GM18873 (cell line): Measurements from ENCODE around the gene TIMM8B.
"Not testable (repeated sequence)": the region's sequence is repeated elsewhere in the genome, so short reads cannot be mapped to it uniquely, and the experiment has no call there.

ENCODE experiments used
- ATAC-seq: cut with Tn5 transposase; IDR thresholded peaks from one replicate; pipeline ENCODE4 v1.9.1; 2021; ENCODE audit warnings: mild to moderate bottlenecking, moderate library complexity, moderate number of reproducible peaks; ENCODE audit not compliant: unreplicated experiment, low FRiP score

TIMM8B gene

DNA sequence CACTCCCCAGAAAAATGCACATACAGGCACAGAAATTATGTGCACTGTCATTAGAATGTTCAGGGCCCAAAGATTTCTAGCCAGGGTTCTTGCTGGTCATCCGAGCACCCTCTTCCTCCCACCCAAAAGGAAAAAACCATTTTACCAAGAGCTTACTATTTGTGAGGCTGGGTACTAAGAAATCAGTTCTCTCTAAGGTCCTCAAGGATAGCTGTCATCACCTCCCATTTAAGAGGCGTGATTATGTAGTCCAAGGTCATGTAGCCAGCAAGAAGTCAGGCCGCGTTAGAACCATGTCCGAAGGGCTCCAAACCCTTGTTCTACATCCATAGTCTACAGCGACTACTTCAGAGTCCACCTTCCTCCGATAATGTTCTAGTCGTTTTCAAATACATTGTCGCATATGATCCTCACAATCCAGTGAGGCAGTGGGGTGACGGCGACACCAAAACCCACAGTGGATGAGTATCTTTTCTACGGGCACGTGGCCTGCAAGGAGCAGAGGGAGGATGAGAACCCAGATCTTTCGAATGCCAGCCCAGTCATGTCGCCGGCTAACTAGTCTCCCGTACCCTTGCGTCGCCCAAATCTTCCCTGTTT is 634 bp downstream of the TIMM8B start:
- peak; percentile 24 for ATAC-seq

DNA sequence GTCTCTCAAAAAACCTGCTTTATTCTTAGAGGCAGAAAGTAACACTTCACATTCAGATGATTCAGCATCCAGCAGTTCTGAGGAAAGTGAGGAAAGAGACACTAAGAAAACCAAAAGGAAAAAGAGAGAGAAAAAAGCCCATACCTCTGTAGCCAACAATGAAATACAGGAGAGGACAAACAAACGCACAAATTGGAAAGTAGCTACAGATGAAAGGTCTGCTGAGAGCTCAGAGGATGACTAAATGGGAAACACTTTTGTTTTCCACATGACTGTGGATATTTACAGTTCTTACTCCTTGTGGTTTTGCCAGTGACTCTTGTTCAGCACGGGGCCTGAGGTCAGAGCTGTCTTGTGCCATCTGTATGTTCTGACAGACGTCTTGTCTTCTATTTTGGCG is 3.8 kb downstream of the TIMM8B start:
- ATAC-seq = no peak

DNA sequence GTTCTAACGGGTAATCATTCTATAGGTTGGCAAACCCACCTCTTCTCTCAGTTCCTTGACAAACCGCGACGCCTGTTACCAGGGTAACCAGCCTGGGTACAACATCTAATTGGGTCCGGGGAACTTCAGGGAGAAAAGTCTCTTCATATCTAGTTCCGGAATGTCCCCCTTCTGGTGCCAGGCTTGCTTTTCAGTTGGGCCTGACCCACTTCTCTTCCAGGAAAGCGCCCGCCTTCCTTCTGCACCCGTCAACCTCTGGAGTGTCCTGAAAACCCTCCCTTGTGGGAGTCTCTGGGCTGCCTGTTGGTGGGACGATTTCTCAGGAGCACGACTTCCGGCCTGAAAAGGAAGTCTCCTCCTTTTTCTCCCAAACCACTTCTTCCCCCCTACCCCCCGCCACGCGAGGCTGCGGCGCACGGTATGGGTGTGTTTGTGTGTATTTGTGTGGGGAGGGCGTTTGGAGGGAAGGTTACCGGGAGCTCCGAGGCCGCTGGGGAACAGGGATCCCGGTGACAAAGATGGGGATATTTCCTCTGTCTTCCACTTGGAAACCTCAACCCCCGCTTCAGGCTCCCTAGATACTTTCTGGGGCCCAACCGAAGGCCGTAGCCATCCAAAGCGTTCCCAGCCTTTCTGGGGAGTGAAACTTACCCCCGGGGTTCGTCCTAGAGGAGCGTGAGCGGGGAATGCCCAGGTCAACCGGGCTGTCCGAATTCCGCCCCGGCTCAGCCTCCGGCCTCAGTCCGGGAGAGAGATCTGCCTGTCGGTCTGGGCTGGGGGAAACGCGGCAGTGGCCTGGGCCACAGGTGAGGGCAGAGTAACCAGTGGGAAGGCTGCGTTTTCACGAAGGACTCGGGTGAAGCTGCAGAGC is 12.4 kb downstream of the TIMM8B start, which contains the start of the genes NKAPD1 and PIH1D2:
Gene NKAPD1, plus strand, starts transcription at position 359 of the 871 bp plus-strand sequence. CDS start 1,276 bp downstream, outside the sequence.
Gene PIH1D2, minus strand, starts transcription at position 77 of the 871 bp plus-strand sequence. CDS start 843 bp downstream, outside the sequence.
- ATAC-seq = peak; percentile 87

DNA sequence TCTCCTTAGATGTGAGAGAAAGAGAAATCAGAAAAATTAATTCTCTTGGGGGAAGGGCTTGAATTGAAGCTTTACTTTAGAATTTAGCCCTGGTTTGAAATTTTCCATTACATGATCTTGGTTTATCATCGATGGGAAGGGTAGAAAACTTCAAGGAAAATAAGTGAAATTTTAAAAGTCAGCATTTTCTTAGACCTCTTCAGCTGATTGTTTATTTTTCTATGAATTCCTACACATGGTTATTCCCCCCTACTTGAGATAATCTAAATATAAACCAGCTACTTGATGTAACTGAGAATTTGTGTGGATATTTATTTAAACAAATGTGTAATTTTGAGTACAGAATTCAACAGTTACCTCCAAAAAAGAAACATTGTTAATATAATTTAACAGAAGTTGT is 23.6 kb downstream of the TIMM8B start:
- no peak for ATAC-seq

DNA sequence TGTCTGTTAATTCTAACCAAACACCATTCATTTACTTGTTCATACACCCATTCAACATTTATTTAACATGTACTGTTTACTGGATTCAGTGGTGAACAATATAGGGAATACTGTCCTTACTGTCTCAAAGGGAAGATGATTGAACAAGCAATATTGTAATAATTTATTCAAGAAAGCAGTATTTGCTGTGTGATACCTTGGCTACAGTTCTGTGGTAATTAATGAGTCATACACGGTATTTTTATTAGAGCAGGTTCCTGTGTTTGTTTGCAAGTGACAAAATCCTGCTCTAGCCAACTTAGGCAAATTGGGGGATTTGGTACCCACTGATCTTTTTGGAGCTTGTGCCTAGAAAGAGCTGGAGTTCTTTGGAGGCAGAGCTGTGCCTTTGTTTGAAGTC is 28.5 kb downstream of the TIMM8B start:
- no peak for ATAC-seq

DNA sequence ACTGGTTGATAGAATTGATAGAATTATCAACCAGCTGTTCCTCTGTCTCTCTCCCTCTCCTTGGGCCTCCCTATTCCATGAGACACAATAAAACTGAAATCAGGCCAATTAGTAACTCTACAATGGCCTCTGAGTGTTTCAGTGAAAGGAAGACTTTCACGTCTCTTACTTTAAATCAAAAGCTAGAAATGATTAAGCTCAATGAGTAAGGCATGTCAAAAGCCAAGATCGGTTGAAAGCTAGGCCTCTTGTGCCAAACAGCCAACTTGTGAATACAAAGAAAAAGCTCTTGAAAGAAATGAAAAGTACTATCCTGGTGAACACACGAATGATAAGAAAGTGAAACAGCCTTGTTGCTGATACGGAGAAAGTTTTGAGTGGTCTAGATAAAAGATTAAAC is 29.4 kb downstream of the TIMM8B start:
- ATAC-seq = no peak

DNA sequence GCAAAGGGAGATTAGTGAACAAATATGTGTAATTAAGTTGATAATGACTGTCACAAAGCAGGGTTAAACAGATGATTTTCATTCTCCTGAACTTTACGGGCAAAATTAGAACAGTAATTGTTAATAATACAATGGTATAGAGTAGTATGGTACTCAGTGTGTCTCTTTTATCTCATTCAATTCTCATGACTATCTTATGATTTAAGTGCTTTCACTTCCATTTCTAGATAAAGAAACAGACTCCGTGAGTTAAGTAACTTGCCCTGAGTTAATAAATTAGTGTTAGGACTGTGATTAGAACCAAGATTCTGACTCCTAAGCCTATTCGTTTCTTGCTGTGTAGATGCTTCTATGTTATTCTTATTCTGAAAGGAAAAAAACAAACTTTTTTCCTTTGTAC is 34.8 kb downstream of the TIMM8B start:
- no peak for ATAC-seq

DNA sequence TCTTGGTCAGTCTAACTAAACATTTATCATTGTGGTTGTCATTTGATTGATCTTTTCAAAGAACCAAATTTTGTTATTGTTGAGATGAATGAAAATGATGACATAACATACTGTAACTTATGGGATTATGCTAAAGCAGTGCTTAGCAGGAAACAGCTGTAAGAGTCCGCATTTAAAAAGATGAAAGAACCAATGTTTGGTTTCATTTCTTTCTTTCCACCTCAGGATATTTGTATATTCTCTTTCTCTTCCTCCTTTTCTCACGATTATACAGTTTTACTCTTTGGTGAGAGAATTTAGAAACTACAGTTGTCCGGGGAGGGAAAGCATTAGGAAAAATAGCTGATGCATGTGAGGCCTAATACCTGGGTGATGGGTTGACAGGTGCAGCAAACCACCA is 35.8 kb downstream of the TIMM8B start:
- peak; percentile 75 for ATAC-seq

DNA sequence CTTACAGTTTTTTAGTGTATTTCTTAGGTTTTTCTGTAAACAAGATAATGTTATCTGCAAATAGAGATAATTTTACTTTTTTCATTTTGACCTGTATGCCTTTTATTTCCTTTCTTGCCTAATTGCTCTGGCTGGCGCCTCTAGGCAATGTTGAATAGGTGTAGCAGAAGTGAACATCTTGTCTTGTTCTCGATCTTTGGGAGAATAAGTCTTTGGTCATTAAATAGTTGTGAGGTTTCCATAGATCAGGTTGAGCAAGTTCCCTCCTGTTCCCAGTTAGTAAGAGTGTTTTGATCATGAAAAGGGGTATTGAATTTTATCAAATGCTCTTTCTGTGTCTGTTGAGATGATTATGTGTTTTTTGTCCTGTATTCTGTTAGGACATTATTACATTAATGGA is 36.8 kb downstream of the TIMM8B start:
- no peak for ATAC-seq

DNA sequence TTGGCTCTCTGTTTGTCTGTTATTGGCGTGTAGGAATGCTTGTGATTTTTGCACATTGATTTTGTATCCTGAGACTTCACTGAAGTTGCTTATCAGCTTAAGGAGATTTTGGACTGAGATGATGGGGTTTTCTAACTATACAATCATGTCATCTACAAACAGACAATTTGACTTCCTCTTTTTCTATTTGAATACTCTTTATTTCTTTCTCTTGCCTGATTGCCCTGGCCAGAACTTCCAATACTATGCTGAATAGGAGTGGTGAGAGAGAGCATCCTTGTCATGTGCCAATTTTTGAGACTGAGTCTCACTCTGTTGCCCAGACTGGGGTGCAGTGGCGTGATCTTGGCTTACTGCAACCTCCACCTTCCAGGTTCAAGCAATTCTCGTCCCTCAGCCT is 38.3 kb downstream of the TIMM8B start:
- not testable (repeated sequence) for ATAC-seq

DNA sequence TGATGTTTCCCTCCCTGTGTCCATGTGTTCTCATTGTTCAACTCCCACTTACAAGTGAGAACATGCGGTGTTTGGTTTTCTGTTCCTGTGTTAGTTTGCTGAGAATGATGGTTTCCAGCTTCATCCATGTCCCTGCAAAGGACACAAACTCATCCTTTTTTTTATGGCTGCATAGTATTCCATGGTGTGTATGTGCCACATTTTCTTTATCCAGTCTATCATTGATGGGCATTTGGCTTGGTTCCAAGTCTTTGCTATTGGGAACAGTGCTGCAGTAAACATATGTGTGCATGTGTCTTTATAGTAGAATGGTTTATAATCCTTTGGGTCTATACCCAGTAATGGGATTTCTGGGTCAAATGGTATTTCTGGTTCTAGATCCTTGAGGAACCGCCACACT is 39.9 kb downstream of the TIMM8B start:
- not testable (repeated sequence) for ATAC-seq

DNA sequence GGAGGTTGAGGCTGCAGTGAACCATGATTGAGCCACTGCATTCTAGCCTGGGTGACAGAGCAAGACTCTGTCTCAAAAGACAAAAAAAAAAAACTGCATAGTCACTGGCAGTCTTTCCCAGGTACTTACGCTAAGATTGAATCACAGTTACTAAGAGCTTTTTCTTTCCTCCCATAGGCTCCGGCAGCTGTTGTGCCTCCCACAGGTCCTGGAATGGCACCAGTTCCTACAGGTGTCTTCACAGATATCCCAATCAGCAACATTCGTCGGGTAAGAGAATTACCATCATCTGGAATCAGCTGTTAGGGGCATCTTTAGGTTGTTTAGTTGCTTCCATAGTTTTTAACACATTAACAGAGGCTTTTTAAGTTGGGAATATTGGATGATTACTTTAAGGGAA is 41.6 kb downstream of the TIMM8B start:
- ATAC-seq = no peak

DNA sequence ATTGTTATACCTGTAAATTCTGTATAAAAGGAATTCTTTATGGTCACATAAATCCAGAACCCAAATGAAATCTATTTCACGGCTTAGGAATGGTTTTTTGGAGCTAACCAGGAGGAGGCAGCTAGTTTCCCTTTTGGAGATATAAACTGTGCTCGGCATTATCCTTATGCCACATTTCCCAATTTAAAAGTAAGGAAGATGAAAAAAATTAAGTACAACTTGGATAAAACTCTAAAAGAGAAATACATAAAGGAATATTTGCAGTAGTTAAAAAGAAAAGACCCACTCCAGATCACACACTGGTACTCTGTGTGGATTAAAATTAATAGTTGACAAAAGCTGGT is 43.6 kb downstream of the TIMM8B start:
- no peak for ATAC-seq

DNA sequence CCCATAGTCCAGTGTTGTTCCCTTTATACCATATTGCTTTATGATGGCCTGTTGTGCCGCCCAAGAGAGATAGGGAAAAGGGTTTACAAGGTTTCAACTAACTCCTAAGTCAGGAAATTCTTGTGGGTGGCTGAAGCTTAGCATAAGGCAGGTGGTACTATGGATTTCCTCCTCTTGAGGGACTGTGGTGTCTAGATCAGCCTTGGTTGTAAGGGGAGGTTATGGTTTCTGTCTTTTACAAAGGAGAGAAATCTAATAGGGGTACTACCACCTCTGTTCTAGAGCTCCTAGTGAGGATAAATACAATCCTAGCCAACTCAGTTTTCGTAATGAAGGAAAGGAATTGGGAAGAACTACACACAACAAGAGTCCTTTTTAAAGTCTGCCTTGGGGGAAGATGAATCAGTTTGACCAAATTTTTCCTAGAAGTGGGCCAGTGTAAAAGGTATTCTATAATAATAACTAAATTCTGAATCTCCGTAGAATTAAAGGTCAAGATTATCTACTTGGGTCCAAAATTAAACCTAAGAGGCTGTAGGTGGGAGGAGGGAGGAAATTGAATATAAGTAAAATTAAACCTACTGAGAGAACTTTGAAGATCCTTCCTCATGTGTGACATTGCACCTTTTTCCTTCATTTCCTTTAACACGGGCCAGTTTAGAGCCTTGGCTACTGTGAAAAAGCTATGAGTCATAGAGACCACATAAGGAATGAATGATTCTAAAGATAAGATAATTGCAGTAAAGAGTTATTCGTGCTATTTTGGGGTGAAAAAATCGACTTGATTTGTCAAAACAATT is 44.2 kb downstream of the TIMM8B start:
- no peak for ATAC-seq

DNA sequence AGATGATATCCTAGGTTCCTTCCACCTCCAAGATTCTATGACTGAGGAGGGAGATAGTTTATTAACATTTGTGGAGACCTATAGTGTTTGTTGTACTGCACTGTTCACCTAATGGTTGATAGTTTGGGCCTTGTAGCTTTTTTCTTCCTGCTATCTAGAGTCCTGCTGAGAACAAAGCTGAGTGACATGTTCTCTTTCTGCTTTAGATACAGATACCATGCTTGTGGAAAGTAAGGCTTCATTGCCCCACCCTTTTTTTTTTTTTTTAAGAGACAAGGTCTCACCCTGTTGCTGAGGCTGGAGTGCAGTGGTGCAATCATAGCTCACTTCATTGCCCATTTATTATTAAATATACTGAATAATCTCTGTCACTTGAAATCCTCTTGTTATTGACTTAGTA is 49.0 kb downstream of the TIMM8B start:
- no peak for ATAC-seq
